K562 treated with DMSO at 1 percent for 48 hours (cell line): ENCODE measurements around the gene DYDC1. TPM values are rescaled to one million over a fixed set of nuclear protein-coding genes. Genes with fewer than 3 reads are reported as not detected.

ENCODE experiments used
- total RNA-seq: library from RNA; unstranded; fragments of 300-600 nt; gene quantifications from 2 replicates; pipeline ENCODE4 v1.2.3, GENCODE V29; 2022; ENCODE audit warnings: low replicate concordance; ENCODE audit errors: extremely low read depth

Gene DYDC1
- not detected in 2 replicates for total RNA-seq

DNA sequence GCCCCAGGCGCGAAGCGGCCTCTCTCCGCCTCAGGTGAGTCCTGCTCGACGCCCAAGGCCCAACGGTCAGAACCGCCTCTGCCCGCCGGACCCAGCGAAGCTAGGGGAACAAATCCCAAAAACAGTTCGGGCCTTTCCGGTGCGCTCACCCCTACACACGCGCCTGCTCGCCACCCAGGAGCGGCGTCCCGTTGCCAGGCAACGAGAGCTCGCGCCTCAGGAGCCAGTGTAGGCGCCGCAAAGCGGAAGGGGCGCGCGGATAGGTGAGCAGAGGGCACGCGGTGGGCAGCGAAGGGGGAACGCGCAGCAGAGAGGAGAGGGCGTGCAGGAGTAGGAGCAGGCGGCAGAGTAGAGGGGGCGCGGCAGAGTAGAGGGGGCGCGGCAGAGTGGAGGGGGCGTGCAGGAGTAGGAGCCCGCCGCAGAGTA is at the start of gene DYDC1, which contains the start of gene DYDC2:
Gene DYDC1 (minus strand): TSS at position 193 of the 426 bp plus-strand sequence. CDS start 4,154 bp downstream, outside the sequence.
Gene DYDC2 (plus strand): TSS at position 219 of the 426 bp plus-strand sequence. CDS start 5,663 bp downstream, outside the sequence.

GRCh38 chr10:80289451-80290287 is 66.9 kb downstream of the DYDC1 start, which contains the start of gene MAT1A:
Gene MAT1A (minus strand): TSS chr10:80289658. CDS start chr10:80289423, 235 bp downstream.

Other genes starting within 250 kb of the DYDC1 start
- gene PLAC9, start 224.0 kb downstream of the DYDC1 start, total RNA-seq: not detected in 2 replicates
- gene ANXA11, start 151.2 kb downstream of the DYDC1 start, total RNA-seq: 1,565 TPM in 1 of 2 replicates, not detected in the other
- gene MAT1A, start 67.1 kb downstream of the DYDC1 start, total RNA-seq: not detected in 2 replicates
- gene DYDC2, start within 50 bp of the DYDC1 start, total RNA-seq: not detected in 2 replicates
- gene PRXL2A, start 51.8 kb upstream of the DYDC1 start, total RNA-seq: not detected in 2 replicates
- not detected in 2 replicates for gene TSPAN14, start 97.6 kb upstream of the DYDC1 start, total RNA-seq
- gene SH2D4B, start 181.1 kb upstream of the DYDC1 start, total RNA-seq: not detected in 2 replicates